Measurements from ENCODE around the gene ME1. TPM values are rescaled to one million over a fixed set of nuclear protein-coding genes. Genes with fewer than 3 reads are reported as not detected.

The ME1 gene
- total RNA-seq, 1 experiment from 2014 or later: 7.8 TPM

GRCh38 chr6:83470001-83470400 is 39.1 kb upstream of the ME1 start:
- Histone ChIP-seq H3T11ph (ENCODE audit: low read length) (no peak overlapping the region), H3K27ac (ENCODE audit: insufficient read length, low read depth, low read length) (no peak overlapping the region), H3K4ac (ENCODE audit: low read depth, low read length) (no peak overlapping the region), H2AK5ac (ENCODE audit: insufficient read length, low read length) (no peak overlapping the region), H3K14ac (ENCODE audit: insufficient read depth, low read length) (no peak overlapping the region), H3K56ac (ENCODE audit: insufficient read length, low read depth, low read length) (no peak overlapping the region), H3K27me3 (ENCODE audit: insufficient read depth, low read length) (no peaks in the 10 kb centered on the region; the same call in 1 of the 2 replicates), H3K9me3 (ENCODE audit: control insufficient read depth, low read depth, low read length) (no peaks in the 10 kb centered on the region), H2AFZ (ENCODE audit: low read length) (no peak overlapping the region), H3K23ac (ENCODE audit: insufficient read length, low read depth, low read length) (no peak overlapping the region), H4K20me1 (ENCODE audit: control insufficient read depth, insufficient read depth, insufficient read length) (no peaks in the 10 kb centered on the region), H3K79me1 (ENCODE audit: insufficient read depth, low read depth, low read length, poor library complexity, severe bottlenecking) (no peaks in the 10 kb centered on the region), H3K18ac (ENCODE audit: insufficient read length, low read depth, low read length) (no peak overlapping the region), H2BK5ac (ENCODE audit: insufficient read length, low read length) (no peak overlapping the region), H4K8ac (replicated peaks; ENCODE audit: insufficient read length, low read depth, low read length) (no peak overlapping the region), H2BK12ac (ENCODE audit: insufficient read length, low read depth, low read length) (no peak overlapping the region), H4K5ac (ENCODE audit: insufficient read length, low read depth, low read length) (no peak overlapping the region), H3K23me2 (ENCODE audit: insufficient read length, low read depth, low read length, poor library complexity, severe bottlenecking) (no peaks in the 10 kb centered on the region), H3K79me2 (ENCODE audit: insufficient read depth, low read length) (no peaks in the 10 kb centered on the region), H3K4me1 (ENCODE audit: insufficient read depth, low read length) (no peaks in the 10 kb centered on the region), H2BK15ac (ENCODE audit: low read depth, low read length) (no peak overlapping the region), H2BK120ac (ENCODE audit: low read depth, low read length, poor library complexity, severe bottlenecking) (no peak overlapping the region), H3K4me2 (ENCODE audit: insufficient read depth, insufficient read length, low read length) (no peak overlapping the region), H3K9ac (ENCODE audit: extremely low read depth, insufficient read length, low read length) (no peak overlapping the region), H2BK20ac (ENCODE audit: low read depth, low read length, poor library complexity, severe bottlenecking) (no peak overlapping the region), H4K91ac (ENCODE audit: insufficient read length, low read depth, low read length) (no peak overlapping the region)
- no peak overlapping the region for H3K27ac Mint-ChIP-seq
- no peaks in the 10 kb centered on the region; a peak in 1 of 5 replicates for H3K9me3 Mint-ChIP-seq
- no peak for TF ChIP-seq CTCF (conservative IDR thresholded peaks at IDR 0.05)
- no peak overlapping the region for H3K4me3 Mint-ChIP-seq
- H3K36me3 Mint-ChIP-seq (ENCODE audit: insufficient read depth in 1 of 3, low read depth in 3 of 3): no peaks in the 10 kb centered on the region
- H3K4me1 Mint-ChIP-seq: peaks cover 7% of the 10 kb centered on the region in 2 experiments; a peak in 3 of 4 replicates
- no CpG with 5 or more reads among the region's 4 CpGs for whole genome bisulfite sequencing (ENCODE audit: extremely low coverage, insufficient read length, low lambda C conversion rate)
- DNase-seq: no peak
- peaks cover 14% of the 10 kb centered on the region for H3K27me3 Mint-ChIP-seq (ENCODE audit: low read depth)
